Prostate gland (tissue), 2 donors: ENCODE data around the gene RBX1.

Source experiments
- CTCF ChIP-seq, 4 experiments: fragments of 200-600 bp in 2 of 4; fragments of 450-650 bp in 2 of 4; sonication (generic) in 2 of 4; IDR thresholded peaks; 1 replicate in 3 of 4; 2 replicates in 1 of 4; pipeline ENCODE4 v1.5.1; 2016 to 2019; ENCODE audit warnings: antibody characterized with exemption in 4 of 4, mild to moderate bottlenecking in 2 of 4, moderate library complexity in 2 of 4
- POLR2A ChIP-seq: fragments of 450-650 bp; IDR thresholded peaks from one replicate; pipeline ENCODE4 v1.6.1; 2016; ENCODE audit warnings: antibody characterized with exemption, mild to moderate bottlenecking
- POLR2AphosphoS5 ChIP-seq: sonication (generic); formaldehyde crosslinking; IDR thresholded peaks from one replicate; pipeline ENCODE4 v1.6.1; 2017; ENCODE audit warnings: antibody characterized with exemption

GRCh38 chr22:41003066-41003465, 51.9 kb downstream of the RBX1 start:
- TF ChIP-seq POLR2AphosphoS5, result no peak
- TF ChIP-seq POLR2A, result no peak
- TF ChIP-seq CTCF (IDR thresholded peaks at IDR 0.05), result no peak
